ENCODE measurements around the gene ARFGAP3. TPM values are rescaled to one million over a fixed set of nuclear protein-coding genes. Genes with fewer than 3 reads are reported as not detected.

The ARFGAP3 gene
- total RNA-seq, 1 experiment from 2014 or later = 37.4 TPM

DNA sequence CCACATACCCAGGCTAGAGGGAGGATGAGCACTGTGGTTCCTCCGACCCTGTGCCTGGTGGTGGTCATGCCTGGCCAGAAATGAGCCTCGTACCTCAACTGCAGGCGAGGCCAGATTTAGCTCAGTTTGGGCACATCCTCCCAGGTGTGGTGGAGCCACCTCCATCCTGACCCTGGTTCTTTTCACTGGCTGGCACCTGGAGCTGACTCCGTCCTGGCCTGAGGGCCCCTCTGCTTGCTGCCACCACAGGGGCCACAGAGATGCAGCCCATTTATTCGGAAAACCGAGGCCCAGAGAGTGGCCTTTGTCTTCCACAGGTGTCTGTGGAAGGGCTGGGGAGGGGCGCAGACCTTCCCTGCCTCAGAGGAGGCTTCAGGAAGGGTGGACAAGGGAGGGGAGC, 9.0 kb upstream of the ARFGAP3 start:
- H3K27ac Mint-ChIP-seq (ENCODE audit: unreplicated experiment) = no peak overlapping the region
- peaks cover 78% of the 10 kb centered on the region for H3K36me3 Mint-ChIP-seq (ENCODE audit: insufficient read depth, unreplicated experiment)
- no peaks in the 10 kb centered on the region for H3K9me3 Mint-ChIP-seq (ENCODE audit: unreplicated experiment)
- intact Hi-C loops (cut with micrococcal nuclease; ENCODE audit: unreplicated experiment) = no loop called here
- CTCF ChIA-PET = interaction anchor here (2.1 kb wide), 1 partner anchor 9 kb away, joined by 27 read pairs; the partner anchor contains the start of gene ARFGAP3
- no peaks in the 10 kb centered on the region; the same call in 1 of the 2 replicates for H3K36me3 ChIP-seq (ENCODE audit: control insufficient read depth, insufficient read depth, low read length)
- H3K27me3 Mint-ChIP-seq (ENCODE audit: insufficient read depth, unreplicated experiment) = no peaks in the 10 kb centered on the region
- no peak for DNase-seq
- H3K4me3 Mint-ChIP-seq (ENCODE audit: unreplicated experiment) = no peak overlapping the region
- H3K4me1 Mint-ChIP-seq (ENCODE audit: low read depth, unreplicated experiment) = peaks cover 10% of the 10 kb centered on the region
- POLR2A ChIA-PET = no interaction called here
- H3K9me3 ChIP-seq = no peaks in the 10 kb centered on the region
- no TSS peak for BruUV-seq (replicated peaks)
- no peak overlapping the region for H3K4me3 ChIP-seq (ENCODE audit: low read depth, low read length)
- H3K27me3 ChIP-seq (replicated peaks; ENCODE audit: control insufficient read depth, insufficient read depth, low read length) = no peaks in the 10 kb centered on the region
- TF ChIP-seq, protein P1, sequence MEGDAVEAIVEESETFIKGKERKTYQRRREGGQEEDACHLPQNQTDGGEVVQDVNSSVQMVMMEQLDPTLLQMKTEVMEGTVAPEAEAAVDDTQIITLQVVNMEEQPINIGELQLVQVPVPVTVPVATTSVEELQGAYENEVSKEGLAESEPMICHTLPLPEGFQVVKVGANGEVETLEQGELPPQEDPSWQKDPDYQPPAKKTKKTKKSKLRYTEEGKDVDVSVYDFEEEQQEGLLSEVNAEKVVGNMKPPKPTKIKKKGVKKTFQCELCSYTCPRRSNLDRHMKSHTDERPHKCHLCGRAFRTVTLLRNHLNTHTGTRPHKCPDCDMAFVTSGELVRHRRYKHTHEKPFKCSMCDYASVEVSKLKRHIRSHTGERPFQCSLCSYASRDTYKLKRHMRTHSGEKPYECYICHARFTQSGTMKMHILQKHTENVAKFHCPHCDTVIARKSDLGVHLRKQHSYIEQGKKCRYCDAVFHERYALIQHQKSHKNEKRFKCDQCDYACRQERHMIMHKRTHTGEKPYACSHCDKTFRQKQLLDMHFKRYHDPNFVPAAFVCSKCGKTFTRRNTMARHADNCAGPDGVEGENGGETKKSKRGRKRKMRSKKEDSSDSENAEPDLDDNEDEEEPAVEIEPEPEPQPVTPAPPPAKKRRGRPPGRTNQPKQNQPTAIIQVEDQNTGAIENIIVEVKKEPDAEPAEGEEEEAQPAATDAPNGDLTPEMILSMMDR (IDR thresholded peaks at IDR 0.05; ENCODE audit: insufficient read depth in 1 of 2, low read depth in 1 of 2, low read length in 1 of 2, severe bottlenecking in 1 of 2, unreplicated experiment in 1 of 2) = no peak
- peaks cover 7% of the 10 kb centered on the region; the same call in 1 of the 2 replicates for H3K4me1 ChIP-seq

DNA sequence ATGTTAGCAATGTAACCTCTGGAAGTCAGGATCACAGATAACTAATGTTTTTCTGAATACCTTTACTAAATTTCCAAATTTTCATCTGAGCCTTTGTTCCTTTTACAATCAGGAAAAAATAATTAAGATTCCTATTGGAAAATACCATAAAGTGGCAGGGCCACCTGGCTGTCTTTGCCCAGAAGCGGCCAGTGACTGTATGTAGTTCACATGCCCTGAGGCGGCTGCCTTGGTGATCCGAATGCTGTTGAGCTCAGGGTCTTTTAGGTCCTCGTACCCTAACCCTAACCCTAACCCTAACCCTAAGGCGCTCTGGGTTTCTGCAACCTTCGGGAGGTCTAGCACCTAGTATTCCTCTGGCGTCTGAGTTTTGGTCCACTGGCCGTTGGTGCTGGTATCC, 8.5 kb upstream of the ARFGAP3 start:
- no peak for DNase-seq
- Mint-ChIP-seq H3K27ac (ENCODE audit: unreplicated experiment) (no peak overlapping the region), H3K4me3 (ENCODE audit: unreplicated experiment) (no peak overlapping the region), H3K4me1 (ENCODE audit: low read depth, unreplicated experiment) (peaks cover 10% of the 10 kb centered on the region), H3K27me3 (ENCODE audit: insufficient read depth, unreplicated experiment) (no peaks in the 10 kb centered on the region), H3K9me3 (ENCODE audit: unreplicated experiment) (no peaks in the 10 kb centered on the region), H3K36me3 (ENCODE audit: insufficient read depth, unreplicated experiment) (peaks cover 74% of the 10 kb centered on the region)
- POLR2A ChIA-PET = no interaction called here
- Histone ChIP-seq H3K4me1 (peaks cover 7% of the 10 kb centered on the region; the same call in 1 of the 2 replicates), H3K9me3 (no peaks in the 10 kb centered on the region), H3K4me3 (ENCODE audit: low read depth, low read length) (no peak overlapping the region), H3K27me3 (replicated peaks; ENCODE audit: control insufficient read depth, insufficient read depth, low read length) (no peaks in the 10 kb centered on the region), H3K36me3 (ENCODE audit: control insufficient read depth, insufficient read depth, low read length) (no peaks in the 10 kb centered on the region; the same call in 1 of the 2 replicates)
- intact Hi-C loops (cut with micrococcal nuclease; ENCODE audit: unreplicated experiment) = no loop called here
- CTCF ChIA-PET = no interaction called here
- TF ChIP-seq, protein P1 (IDR thresholded peaks at IDR 0.05; ENCODE audit: insufficient read depth in 1 of 2, low read depth in 1 of 2, low read length in 1 of 2, severe bottlenecking in 1 of 2, unreplicated experiment in 1 of 2) = no peak
- BruUV-seq (replicated peaks) = no TSS peak

- Mint-ChIP-seq H3K4me1 (ENCODE audit: low read depth, unreplicated experiment) (peaks cover 10% of the 10 kb centered on the region), H3K36me3 (ENCODE audit: insufficient read depth, unreplicated experiment) (peaks cover 62% of the 10 kb centered on the region), H3K27ac (ENCODE audit: unreplicated experiment) (no peak overlapping the region), H3K4me3 (ENCODE audit: unreplicated experiment) (no peak overlapping the region), H3K27me3 (ENCODE audit: insufficient read depth, unreplicated experiment) (no peaks in the 10 kb centered on the region), H3K9me3 (ENCODE audit: unreplicated experiment) (no peaks in the 10 kb centered on the region)
- no peaks in the 10 kb centered on the region for H3K9me3 ChIP-seq
- H3K27me3 ChIP-seq (replicated peaks; ENCODE audit: control insufficient read depth, insufficient read depth, low read length) = no peaks in the 10 kb centered on the region
- BruUV-seq (replicated peaks) = no TSS peak
- no peaks in the 10 kb centered on the region; the same call in 1 of the 2 replicates for H3K36me3 ChIP-seq (ENCODE audit: control insufficient read depth, insufficient read depth, low read length)
- ChIA-PET POLR2A (no interaction called here), CTCF (no interaction called here)
- no peak overlapping the region for H3K4me3 ChIP-seq (ENCODE audit: low read depth, low read length)
- TF ChIP-seq, protein P1 (IDR thresholded peaks at IDR 0.05; ENCODE audit: insufficient read depth in 1 of 2, low read depth in 1 of 2, low read length in 1 of 2, severe bottlenecking in 1 of 2, unreplicated experiment in 1 of 2) = no peak
- intact Hi-C loops (cut with micrococcal nuclease; ENCODE audit: unreplicated experiment) = no loop called here
- DNase-seq = no peak
- H3K4me1 ChIP-seq = peaks cover 7% of the 10 kb centered on the region; the same call in 1 of the 2 replicates
Measured at GRCh38 chr22:42863349-42863961, 6.4 kb upstream of the ARFGAP3 start.

All from Caco-2 (cell line).